Common myeloid progenitor, CD34-positive (primary cell): Measurements from ENCODE around the gene CASK.

Experiments
- CTCF ChIA-PET: fragments of 350-600 bp; sonication (Branson Sonifier 250); formaldehyde crosslinking; loops from one replicate; lab custom pipeline; 2021; ENCODE audit warnings: antibody characterized with exemption; lab: Charles Lee
- POLR2A ChIA-PET: fragments of 350-600 bp; sonication (Branson Sonifier 250); formaldehyde crosslinking; loops from one replicate; lab custom pipeline; 2021; ENCODE audit warnings: antibody characterized with exemption; lab: Charles Lee
- DNase-seq, 3 donors: peaks; one replicate each; pipeline versions ENCODE4 v3.0.0 to v3.0.0-alpha.2; 2013
- H3K27ac ChIP-seq, 2 experiments: 1 replicate in 1 of 2; 2 replicates in 1 of 2; pipeline ENCODE4 v1.7.0; 2013; ENCODE audit warnings: inconsistent platforms in 2 of 2, low read length in 2 of 2, mild to moderate bottlenecking in 2 of 2, low read depth in 1 of 2, moderate library complexity in 1 of 2; ENCODE audit not compliant: severe bottlenecking in 2 of 2, insufficient read depth in 1 of 2, poor library complexity in 1 of 2
- H3K27me3 ChIP-seq, 5 experiments: replicated peaks in 2 of 5; 1 replicate in 3 of 5; 2 replicates in 2 of 5; pipeline versions ENCODE4 v1.6.1 to v1.7.0; 2013; ENCODE audit warnings: low read length in 4 of 5, mild to moderate bottlenecking in 2 of 5, moderate library complexity in 2 of 5, inconsistent platforms in 1 of 5; ENCODE audit not compliant: insufficient read depth in 5 of 5, control insufficient read depth in 4 of 5
- H3K36me3 ChIP-seq, 4 experiments: 1 replicate in 2 of 4; 2 replicates in 2 of 4; pipeline versions ENCODE4 v1.6.1 to v1.7.0; 2013; ENCODE audit warnings: low read length in 3 of 4, control low read depth in 1 of 4, mild to moderate bottlenecking in 1 of 4; ENCODE audit not compliant: control insufficient read depth in 4 of 4, insufficient read depth in 4 of 4
- H3K4me1 ChIP-seq, 4 experiments: 1 replicate in 3 of 4; 2 replicates in 1 of 4; pipeline versions ENCODE4 v1.6.1 to v1.7.1; 2013; ENCODE audit warnings: low read length in 3 of 4, mild to moderate bottlenecking in 3 of 4, control low read depth in 1 of 4, inconsistent platforms in 1 of 4, moderate library complexity in 1 of 4; ENCODE audit not compliant: control insufficient read depth in 4 of 4, insufficient read depth in 4 of 4; ENCODE audit errors: control extremely low read depth in 1 of 4
- H3K4me3 ChIP-seq, 7 experiments: 1 replicate in 4 of 7; 2 replicates in 3 of 7; pipeline versions ENCODE4 v1.5.1 to v1.7.0; 2013; ENCODE audit warnings: mild to moderate bottlenecking in 7 of 7, low read length in 6 of 7, moderate library complexity in 6 of 7, inconsistent platforms in 2 of 7, low read depth in 2 of 7, control low read depth in 1 of 7; ENCODE audit not compliant: insufficient read depth in 4 of 7, control insufficient read depth in 1 of 7; ENCODE audit errors: extremely low read depth in 1 of 7
- H3K9me3 ChIP-seq, 5 experiments: 1 replicate in 4 of 5; 2 replicates in 1 of 5; pipeline versions ENCODE4 v1.6.1 to v1.7.1; 2013; ENCODE audit warnings: low read length in 4 of 5, mild to moderate bottlenecking in 2 of 5, inconsistent platforms in 1 of 5, low read depth in 1 of 5, moderate library complexity in 1 of 5; ENCODE audit not compliant: control insufficient read depth in 4 of 5, insufficient read depth in 2 of 5; ENCODE audit errors: control extremely low read depth in 1 of 5
- WGBS: methylation state at CpG from one replicate; pipeline ENCODE4 v1.1.5; 2013; ENCODE audit not compliant: insufficient coverage; 5-methylcytosine and 5-hydroxymethylcytosine counted together

CASK gene

GRCh38 chrX:41889317-41890025 is 33.9 kb downstream of the CASK start:
- peaks cover 0 to 2% (median 0%) of the 10 kb centered on the region in 4 experiments for H3K36me3 ChIP-seq
- no peaks in the 10 kb centered on the region for H3K9me3 ChIP-seq
- ChIA-PET CTCF (no interaction called here), POLR2A (no interaction called here)
- H3K4me3 ChIP-seq = no peak overlapping the region
- no peaks in the 10 kb centered on the region for H3K4me1 ChIP-seq
- no peaks in the 10 kb centered on the region for H3K27me3 ChIP-seq
- H3K27ac ChIP-seq = no peak overlapping the region
- no peak for DNase-seq
- WGBS = 60% methylated on average over 1 of the region's 1 CpG

GRCh38 chrX:41887691-41888090 is 35.7 kb downstream of the CASK start:
- no peaks in the 10 kb centered on the region for H3K27me3 ChIP-seq
- ChIA-PET CTCF (no interaction called here), POLR2A (no interaction called here)
- H3K4me1 ChIP-seq = peaks cover 0 to 4% (median 0%) of the 10 kb centered on the region in 4 experiments
- DNase-seq = no peak
- no peak overlapping the region for H3K4me3 ChIP-seq
- H3K9me3 ChIP-seq = no peaks in the 10 kb centered on the region
- no peak overlapping the region for H3K27ac ChIP-seq
- 54% methylated on average over 1 of the region's 1 CpG for whole genome bisulfite sequencing
- H3K36me3 ChIP-seq = no peaks in the 10 kb centered on the region

- H3K27ac ChIP-seq = no peak overlapping the region
- DNase-seq = no peak
- POLR2A ChIA-PET = no interaction called here
- no peak overlapping the region for H3K4me3 ChIP-seq
- no peaks in the 10 kb centered on the region for H3K27me3 ChIP-seq
- no peaks in the 10 kb centered on the region for H3K36me3 ChIP-seq
- peaks cover 0 to 4% (median 1%) of the 10 kb centered on the region in 4 experiments for H3K4me1 ChIP-seq
- CTCF ChIA-PET = no interaction called here
- no CpG with 5 or more reads among the region's 1 CpG for WGBS
- no peaks in the 10 kb centered on the region for H3K9me3 ChIP-seq
Measured at GRCh38 chrX:41885724-41886123, 37.6 kb downstream of the CASK start.

- ChIA-PET POLR2A (no interaction called here), CTCF (no interaction called here)
- no peak overlapping the region for H3K27ac ChIP-seq
- WGBS = no CpG with 5 or more reads among the region's 1 CpG
- no peaks in the 10 kb centered on the region for H3K9me3 ChIP-seq
- H3K27me3 ChIP-seq = no peaks in the 10 kb centered on the region
- no peaks in the 10 kb centered on the region for H3K36me3 ChIP-seq
- H3K4me1 ChIP-seq = peaks cover 0 to 4% (median 1%) of the 10 kb centered on the region in 4 experiments
- no peak overlapping the region for H3K4me3 ChIP-seq
- DNase-seq = peak in 2 of 3 donors; percentile 6 to 18
Measured at GRCh38 chrX:41881166-41881565, 42.2 kb downstream of the CASK start.

- WGBS = no CpG with 5 or more reads among the region's 2 CpGs
- H3K27me3 ChIP-seq = no peaks in the 10 kb centered on the region
- H3K27ac ChIP-seq = no peak overlapping the region
- CTCF ChIA-PET = no interaction called here
- H3K36me3 ChIP-seq = no peaks in the 10 kb centered on the region
- DNase-seq = no peak
- H3K4me1 ChIP-seq = peaks cover 0 to 3% (median 0%) of the 10 kb centered on the region in 4 experiments
- POLR2A ChIA-PET = no interaction called here
- H3K9me3 ChIP-seq = no peaks in the 10 kb centered on the region
- H3K4me3 ChIP-seq = peak overlapping the region in 6 of 7 experiments; percentile 25 to 66 (median 38)
Measured at GRCh38 chrX:41877167-41877566, 46.2 kb downstream of the CASK start.

- CTCF ChIA-PET = no interaction called here
- no peak for DNase-seq
Measured at GRCh38 chrX:41875142-41875541, 48.2 kb downstream of the CASK start.

GRCh38 chrX:41870719-41871151 is 52.6 kb downstream of the CASK start:
- no peak overlapping the region for H3K27ac ChIP-seq
- no peak overlapping the region for H3K4me3 ChIP-seq
- H3K36me3 ChIP-seq = no peaks in the 10 kb centered on the region
- H3K9me3 ChIP-seq = no peaks in the 10 kb centered on the region
- H3K4me1 ChIP-seq = peaks cover 0 to 2% (median 0%) of the 10 kb centered on the region in 4 experiments
- WGBS = 92% methylated on average over 2 of the region's 2 CpGs
- no peak for DNase-seq
- ChIA-PET CTCF (no interaction called here), POLR2A (no interaction called here)
- H3K27me3 ChIP-seq = no peaks in the 10 kb centered on the region

More at GRCh38 chrX:41875142-41875541, 48.2 kb downstream of the CASK start:
- Histone ChIP-seq H3K36me3 (no peaks in the 10 kb centered on the region), H3K27ac (no peak overlapping the region), H3K27me3 (no peaks in the 10 kb centered on the region), H3K9me3 (no peaks in the 10 kb centered on the region), H3K4me3 (no peak overlapping the region), H3K4me1 (no peaks in the 10 kb centered on the region)
- 83% methylated on average over 1 of the region's 1 CpG for WGBS
- POLR2A ChIA-PET = no interaction called here
